Calu3 (cell line): Measurements from ENCODE around the gene SPIRE2. TPM values are rescaled to one million over a fixed set of nuclear protein-coding genes. Genes with fewer than 3 reads are reported as not detected.

Experiments used
- BruUV-seq: library from RNA; stranded (reverse); fragments of 400-500 nt; replicated peaks from 2 replicates; lab custom pipeline; 2021; lab: Mats Ljungman, UMichigan
- CTCF ChIA-PET: fragments of 300-600 bp; sonication (Branson Sonifier 250); formaldehyde crosslinking; loops from one replicate; lab custom pipeline; 2022; ENCODE audit warnings: antibody characterized with exemption; lab: Charles Lee
- DNase-seq: peaks from one replicate; pipeline ENCODE4 v3.0.0; 2022
- H3K27ac Mint-ChIP-seq: one replicate; pipeline ENCODE4 v1.8.0; 2022; ENCODE audit warnings: mixed read lengths; ENCODE audit not compliant: unreplicated experiment
- H3K27me3 Mint-ChIP-seq: one replicate; pipeline ENCODE4 v1.8.0; 2022; ENCODE audit warnings: mixed read lengths; ENCODE audit not compliant: unreplicated experiment
- H3K36me3 Mint-ChIP-seq: one replicate; pipeline ENCODE4 v1.8.0; 2022; ENCODE audit warnings: mild to moderate bottlenecking, moderate library complexity, mixed read lengths; ENCODE audit not compliant: insufficient read depth, unreplicated experiment
- H3K4me1 Mint-ChIP-seq: one replicate; pipeline ENCODE4 v1.8.0; 2022; ENCODE audit warnings: mild to moderate bottlenecking, low read depth, mixed read lengths; ENCODE audit not compliant: unreplicated experiment
- H3K4me3 Mint-ChIP-seq: one replicate; pipeline ENCODE4 v1.8.0; 2022; ENCODE audit warnings: mild to moderate bottlenecking, low read depth, moderate library complexity, mixed read lengths; ENCODE audit not compliant: unreplicated experiment
- H3K9me3 Mint-ChIP-seq: one replicate; pipeline ENCODE4 v1.8.0; 2022; ENCODE audit warnings: low read depth, mixed read lengths; ENCODE audit not compliant: unreplicated experiment
- intact Hi-C: fragments of 100-400 bp; cut with micrococcal nuclease; formaldehyde crosslinking; loops from one replicate; pipeline ENCODE4 v1.10.0; 2022; ENCODE audit not compliant: unreplicated experiment
- total RNA-seq: library from RNA; stranded (reverse); gene quantifications from 2 replicates; pipeline ENCODE4 v1.2.3, GENCODE V29; 2022
- TF ChIP-seq, protein P1 (sequence below): fragments of 200-600 bp; IDR thresholded peaks from one replicate; pipeline ENCODE4 v1.8.0; 2022; ENCODE audit warnings: antibody characterized with exemption; ENCODE audit not compliant: unreplicated experiment

The SPIRE2 gene
- total RNA-seq, 1 experiment from 2014 or later: 46.3 TPM

DNA sequence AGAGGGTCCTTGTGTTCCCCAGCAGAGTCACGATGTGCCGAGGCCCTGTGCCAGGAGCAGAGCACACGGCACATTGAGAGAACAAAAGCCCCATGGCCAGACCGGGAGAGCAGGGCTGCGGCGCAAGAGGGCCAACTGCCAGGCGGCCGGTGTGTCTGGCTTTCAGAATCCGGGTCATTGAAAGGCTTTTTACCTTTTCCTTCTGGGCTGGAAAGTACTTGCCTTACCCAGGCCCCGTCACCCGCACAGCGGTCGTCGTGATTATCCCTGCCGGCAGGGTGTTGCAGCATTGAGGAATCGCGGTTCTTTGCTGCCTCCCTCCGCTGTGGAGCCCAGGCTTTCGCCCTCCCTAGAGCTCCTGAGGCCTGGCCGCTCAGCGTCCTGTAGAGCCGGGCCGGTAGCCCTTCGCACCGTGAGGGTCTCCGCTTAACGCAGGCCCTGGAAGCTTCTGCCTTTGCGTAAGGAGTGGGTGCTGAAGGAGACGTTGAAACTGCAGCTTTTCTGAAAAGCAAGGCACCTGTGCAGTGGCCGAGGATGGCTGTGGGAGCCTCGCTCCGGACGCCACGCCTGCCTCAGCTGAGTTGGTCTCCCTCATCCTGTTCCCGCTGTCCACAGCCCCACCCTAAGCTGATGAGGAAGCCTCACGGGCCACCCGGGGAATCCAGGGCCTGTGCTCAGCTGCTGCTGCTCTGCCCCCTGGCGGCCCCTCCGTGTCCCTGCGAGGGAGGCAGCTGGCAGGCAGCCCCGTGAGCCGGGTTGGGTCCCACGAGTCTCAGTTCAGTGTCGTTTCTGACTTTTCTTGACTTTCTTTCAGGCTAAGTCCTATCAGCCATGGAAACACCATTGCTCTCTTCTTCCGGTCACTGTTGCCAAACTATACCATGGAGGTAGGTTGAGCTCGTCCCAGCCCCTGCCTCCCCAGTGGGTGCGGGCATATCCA lies 81.8 kb downstream of the SPIRE2 start:
- Mint-ChIP-seq H3K27me3 (no peaks in the 10 kb centered on the region), H3K4me3 (no peak overlapping the region), H3K27ac (no peak overlapping the region), H3K36me3 (peaks cover 79% of the 10 kb centered on the region), H3K9me3 (no peaks in the 10 kb centered on the region), H3K4me1 (no peaks in the 10 kb centered on the region)
- CTCF ChIA-PET: interaction anchor here (0.5 to 1.3 kb wide), 6 partner anchors 8 to 134 kb away, joined by 3 to 8 read pairs (median 4); partner anchors contain the start of gene TUBB3
- no TSS peak for BruUV-seq
- intact Hi-C loops: no loop called here
- TF ChIP-seq, protein P1, sequence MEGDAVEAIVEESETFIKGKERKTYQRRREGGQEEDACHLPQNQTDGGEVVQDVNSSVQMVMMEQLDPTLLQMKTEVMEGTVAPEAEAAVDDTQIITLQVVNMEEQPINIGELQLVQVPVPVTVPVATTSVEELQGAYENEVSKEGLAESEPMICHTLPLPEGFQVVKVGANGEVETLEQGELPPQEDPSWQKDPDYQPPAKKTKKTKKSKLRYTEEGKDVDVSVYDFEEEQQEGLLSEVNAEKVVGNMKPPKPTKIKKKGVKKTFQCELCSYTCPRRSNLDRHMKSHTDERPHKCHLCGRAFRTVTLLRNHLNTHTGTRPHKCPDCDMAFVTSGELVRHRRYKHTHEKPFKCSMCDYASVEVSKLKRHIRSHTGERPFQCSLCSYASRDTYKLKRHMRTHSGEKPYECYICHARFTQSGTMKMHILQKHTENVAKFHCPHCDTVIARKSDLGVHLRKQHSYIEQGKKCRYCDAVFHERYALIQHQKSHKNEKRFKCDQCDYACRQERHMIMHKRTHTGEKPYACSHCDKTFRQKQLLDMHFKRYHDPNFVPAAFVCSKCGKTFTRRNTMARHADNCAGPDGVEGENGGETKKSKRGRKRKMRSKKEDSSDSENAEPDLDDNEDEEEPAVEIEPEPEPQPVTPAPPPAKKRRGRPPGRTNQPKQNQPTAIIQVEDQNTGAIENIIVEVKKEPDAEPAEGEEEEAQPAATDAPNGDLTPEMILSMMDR: peak; percentile 94
- DNase-seq: peak; percentile 78

DNA sequence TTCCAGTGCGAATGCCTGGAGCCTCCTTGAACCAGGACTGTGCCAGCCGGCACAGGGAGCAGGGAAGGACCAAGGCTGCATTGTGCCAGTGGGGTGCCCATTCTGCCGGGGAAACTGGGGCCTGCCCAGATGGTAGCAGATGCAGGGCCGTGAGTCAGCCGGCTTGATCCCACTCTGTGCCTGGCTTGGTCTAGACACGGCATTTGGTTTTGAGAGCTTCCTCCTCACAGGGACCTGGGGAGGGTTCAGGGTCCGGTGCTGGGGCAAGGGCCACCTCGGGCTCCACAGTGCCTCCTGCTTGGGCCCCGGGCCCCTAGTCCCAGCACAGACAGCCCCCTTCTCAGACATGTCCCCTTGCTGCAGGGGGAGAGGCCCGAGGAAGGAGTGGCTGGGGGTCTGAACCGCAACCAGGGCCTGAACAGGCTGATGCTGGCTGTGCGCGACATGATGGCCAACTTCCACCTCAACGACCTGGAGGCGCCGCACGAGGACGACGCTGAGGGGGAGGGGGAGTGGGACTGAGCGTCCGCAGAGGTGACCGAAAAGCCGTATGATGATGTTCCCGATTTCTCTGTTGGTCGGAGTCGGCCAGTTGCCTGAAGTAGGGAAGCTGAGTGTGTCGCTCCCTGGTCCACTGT lies 82.6 kb downstream of the SPIRE2 start:
- no peaks in the 10 kb centered on the region for H3K27me3 Mint-ChIP-seq
- TF ChIP-seq, protein P1: no peak
- no peak for DNase-seq
- no peaks in the 10 kb centered on the region for H3K9me3 Mint-ChIP-seq
- H3K4me1 Mint-ChIP-seq: no peaks in the 10 kb centered on the region
- H3K36me3 Mint-ChIP-seq: peaks cover 78% of the 10 kb centered on the region
- no peak overlapping the region for H3K27ac Mint-ChIP-seq
- no TSS peak for BruUV-seq
- intact Hi-C loops: no loop called here
- H3K4me3 Mint-ChIP-seq: no peak overlapping the region
- CTCF ChIA-PET: interaction anchor here (0.5 to 1.3 kb wide), 6 partner anchors 7 to 134 kb away, joined by 3 to 8 read pairs (median 4); partner anchors contain the start of gene TUBB3

DNA sequence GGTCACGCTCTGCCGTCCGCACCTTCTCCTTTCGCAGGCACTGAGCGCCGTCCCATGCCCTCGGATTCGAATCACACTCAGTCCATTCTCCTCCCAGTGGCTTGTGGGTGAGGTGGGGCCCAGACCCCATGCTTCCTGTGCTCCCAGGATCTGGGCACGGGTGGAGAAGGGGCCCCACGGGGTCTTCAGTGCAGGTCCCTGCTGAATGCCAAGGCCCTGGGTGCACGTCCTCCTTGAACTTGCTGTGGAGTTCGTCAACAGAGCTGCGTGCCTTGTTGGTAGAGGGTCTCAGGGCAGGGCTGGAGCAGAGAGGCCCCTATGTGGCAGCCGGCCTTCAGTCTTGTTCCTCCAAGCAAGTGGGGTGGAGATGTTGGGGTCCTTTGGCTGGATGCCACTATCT lies 83.1 kb downstream of the SPIRE2 start:
- H3K27me3 Mint-ChIP-seq: no peaks in the 10 kb centered on the region
- peaks cover 77% of the 10 kb centered on the region for H3K36me3 Mint-ChIP-seq
- no peaks in the 10 kb centered on the region for H3K9me3 Mint-ChIP-seq
- intact Hi-C loops: no loop called here
- CTCF ChIA-PET: no interaction called here
- H3K4me3 Mint-ChIP-seq: no peak overlapping the region
- TF ChIP-seq, protein P1: no peak
- no peak overlapping the region for H3K27ac Mint-ChIP-seq
- no peaks in the 10 kb centered on the region for H3K4me1 Mint-ChIP-seq
- no peak for DNase-seq
- BruUV-seq: no TSS peak

DNA sequence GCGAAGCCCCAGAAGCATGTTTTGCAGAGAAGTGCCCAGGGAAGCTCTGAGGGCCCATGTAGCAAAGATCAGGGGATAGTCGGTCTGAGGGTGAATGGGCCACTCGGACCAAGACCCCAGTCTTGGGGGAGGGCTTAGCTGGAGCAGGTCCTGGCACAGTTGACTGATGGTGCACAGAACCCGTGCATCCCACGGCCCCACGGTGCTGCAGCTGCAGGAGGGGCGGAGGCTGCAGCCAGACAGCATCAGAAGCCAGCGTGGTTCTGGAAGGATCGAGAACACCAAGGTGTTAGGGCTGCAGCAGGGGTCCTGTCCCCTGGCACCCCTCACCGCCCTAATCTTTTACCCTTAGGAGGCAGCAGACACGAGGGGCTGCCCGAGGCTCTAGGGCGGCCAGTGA lies 83.9 kb downstream of the SPIRE2 start:
- H3K27ac Mint-ChIP-seq: no peak overlapping the region
- no peaks in the 10 kb centered on the region for H3K4me1 Mint-ChIP-seq
- H3K36me3 Mint-ChIP-seq: peaks cover 75% of the 10 kb centered on the region
- TF ChIP-seq, protein P1: no peak
- no peaks in the 10 kb centered on the region for H3K9me3 Mint-ChIP-seq
- no TSS peak for BruUV-seq
- H3K4me3 Mint-ChIP-seq: no peak overlapping the region
- intact Hi-C loops: no loop called here
- DNase-seq: no peak
- CTCF ChIA-PET: no interaction called here
- no peaks in the 10 kb centered on the region for H3K27me3 Mint-ChIP-seq
